ENCODE results near the gene EXOC1L.

EXOC1L gene

DNA sequence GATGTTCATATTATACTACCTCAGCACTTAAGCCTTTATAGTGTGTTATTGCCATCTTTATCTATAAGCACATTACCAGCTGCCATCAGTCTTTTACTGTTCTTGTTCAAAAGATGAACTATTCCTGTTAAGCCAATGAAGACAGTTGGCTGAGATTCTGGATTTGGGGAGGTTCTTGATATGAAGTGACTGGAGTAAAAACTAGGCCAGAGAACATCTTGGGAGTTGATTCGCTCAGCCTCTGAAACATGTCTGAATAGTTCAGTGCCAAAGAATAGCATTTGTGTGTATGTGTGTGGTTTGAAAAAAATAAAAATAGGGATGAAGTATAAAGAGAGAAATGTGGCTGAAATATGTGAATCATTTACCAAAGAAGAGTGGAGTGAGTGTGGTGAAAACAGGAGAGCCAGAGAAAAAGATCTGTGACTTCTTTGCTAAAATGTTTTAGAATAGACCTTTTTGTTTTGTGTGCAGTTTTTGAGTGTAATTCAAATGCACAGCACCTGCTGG, 49.0 kb downstream of the EXOC1L start:
- H3K4me1 ChIP-seq (ENCODE audit: control insufficient read depth in 1 of 2, insufficient read depth in 1 of 2, low read depth in 1 of 2, low read length in 1 of 2): no peaks in the 10 kb centered on the region
- H3K4me3 ChIP-seq (ENCODE audit: low read depth in 1 of 2, low read length in 1 of 2): no peak overlapping the region
- no peaks in the 10 kb centered on the region for H3K27me3 ChIP-seq
- H3K9me3 ChIP-seq: no peaks in the 10 kb centered on the region
- no peak overlapping the region for H3K27ac ChIP-seq
- peaks cover 76% of the 10 kb centered on the region for H3K36me3 ChIP-seq
- TF ChIP-seq, protein P1, sequence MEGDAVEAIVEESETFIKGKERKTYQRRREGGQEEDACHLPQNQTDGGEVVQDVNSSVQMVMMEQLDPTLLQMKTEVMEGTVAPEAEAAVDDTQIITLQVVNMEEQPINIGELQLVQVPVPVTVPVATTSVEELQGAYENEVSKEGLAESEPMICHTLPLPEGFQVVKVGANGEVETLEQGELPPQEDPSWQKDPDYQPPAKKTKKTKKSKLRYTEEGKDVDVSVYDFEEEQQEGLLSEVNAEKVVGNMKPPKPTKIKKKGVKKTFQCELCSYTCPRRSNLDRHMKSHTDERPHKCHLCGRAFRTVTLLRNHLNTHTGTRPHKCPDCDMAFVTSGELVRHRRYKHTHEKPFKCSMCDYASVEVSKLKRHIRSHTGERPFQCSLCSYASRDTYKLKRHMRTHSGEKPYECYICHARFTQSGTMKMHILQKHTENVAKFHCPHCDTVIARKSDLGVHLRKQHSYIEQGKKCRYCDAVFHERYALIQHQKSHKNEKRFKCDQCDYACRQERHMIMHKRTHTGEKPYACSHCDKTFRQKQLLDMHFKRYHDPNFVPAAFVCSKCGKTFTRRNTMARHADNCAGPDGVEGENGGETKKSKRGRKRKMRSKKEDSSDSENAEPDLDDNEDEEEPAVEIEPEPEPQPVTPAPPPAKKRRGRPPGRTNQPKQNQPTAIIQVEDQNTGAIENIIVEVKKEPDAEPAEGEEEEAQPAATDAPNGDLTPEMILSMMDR (IDR thresholded peaks at IDR 0.05): no peak

DNA sequence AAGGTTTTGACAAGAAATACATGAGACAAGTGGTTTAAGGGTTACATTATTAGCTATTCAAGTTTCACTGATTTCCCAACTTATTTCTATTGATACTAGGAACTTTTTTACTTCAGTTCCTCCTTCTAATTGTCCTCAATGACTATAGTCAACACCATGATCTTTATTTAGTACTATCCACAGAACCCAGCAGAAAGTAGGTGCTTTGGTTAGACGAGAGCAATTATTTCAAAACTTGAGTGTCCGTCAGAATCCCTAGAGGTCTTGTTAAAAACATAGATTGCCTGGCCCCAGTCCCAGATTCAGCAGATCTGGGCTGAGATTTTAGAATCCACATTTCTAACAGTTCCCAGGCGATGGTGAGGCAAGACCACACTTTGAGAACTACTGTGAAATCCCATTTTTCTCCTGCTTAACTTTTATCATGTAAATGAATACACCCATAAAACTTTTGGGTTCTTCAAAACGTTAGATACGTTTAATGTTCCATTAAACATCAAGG, 51.8 kb downstream of the EXOC1L start:
- Histone ChIP-seq H3K9me3 (no peaks in the 10 kb centered on the region), H3K4me1 (ENCODE audit: control insufficient read depth in 1 of 2, insufficient read depth in 1 of 2, low read depth in 1 of 2, low read length in 1 of 2) (no peaks in the 10 kb centered on the region), H3K4me3 (ENCODE audit: low read depth in 1 of 2, low read length in 1 of 2) (no peak overlapping the region), H3K36me3 (peaks cover 82% of the 10 kb centered on the region), H3K27me3 (no peaks in the 10 kb centered on the region), H3K27ac (no peak overlapping the region)
- TF ChIP-seq, protein P1 (IDR thresholded peaks at IDR 0.05): no peak

DNA sequence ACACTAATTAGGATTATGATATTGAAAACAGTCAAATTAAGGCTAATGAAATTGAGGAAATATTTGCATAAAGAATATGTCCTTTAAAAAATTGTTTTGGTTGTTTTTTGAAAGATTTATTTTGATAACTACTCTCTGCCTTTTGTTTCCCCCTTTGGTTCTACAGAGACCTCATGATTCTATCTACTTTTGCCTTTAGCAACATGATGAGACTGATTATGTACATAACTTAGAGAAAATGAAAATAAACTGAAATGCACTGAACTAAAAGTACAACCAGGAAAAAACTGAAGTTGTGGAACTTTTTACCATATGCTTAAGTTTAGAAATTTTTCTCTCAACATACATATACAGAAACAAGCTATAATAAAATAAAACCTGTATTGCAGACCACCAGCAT, 55.2 kb downstream of the EXOC1L start:
- TF ChIP-seq, protein P1 (IDR thresholded peaks at IDR 0.05): no peak
- Histone ChIP-seq H3K36me3 (peaks cover 88% of the 10 kb centered on the region), H3K9me3 (no peaks in the 10 kb centered on the region), H3K4me3 (ENCODE audit: low read depth in 1 of 2, low read length in 1 of 2) (no peak overlapping the region), H3K27me3 (no peaks in the 10 kb centered on the region), H3K27ac (no peak overlapping the region), H3K4me1 (ENCODE audit: control insufficient read depth in 1 of 2, insufficient read depth in 1 of 2, low read depth in 1 of 2, low read length in 1 of 2) (no peaks in the 10 kb centered on the region)

DNA sequence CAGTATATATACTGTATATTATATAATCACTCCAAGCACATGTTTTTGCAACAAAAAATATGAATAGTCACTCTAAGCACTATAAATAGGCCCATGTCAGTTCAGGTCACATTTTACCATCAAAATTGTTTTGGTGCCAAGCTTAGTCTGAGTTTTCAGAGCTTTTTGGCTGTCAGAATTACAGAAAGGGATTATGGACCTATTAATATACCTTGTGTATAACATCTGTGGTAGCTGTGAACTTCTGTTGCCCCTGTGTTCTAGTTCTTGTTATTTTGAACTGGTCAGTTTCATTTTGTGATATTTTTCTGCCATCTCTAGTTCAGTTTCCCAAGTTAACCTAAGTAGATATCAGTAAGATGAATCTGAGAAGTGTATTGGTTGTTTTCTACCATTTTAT, 56.8 kb downstream of the EXOC1L start:
- Histone ChIP-seq H3K4me1 (ENCODE audit: control insufficient read depth in 1 of 2, insufficient read depth in 1 of 2, low read depth in 1 of 2, low read length in 1 of 2) (no peaks in the 10 kb centered on the region), H3K27ac (no peak overlapping the region), H3K9me3 (no peaks in the 10 kb centered on the region), H3K4me3 (ENCODE audit: low read depth in 1 of 2, low read length in 1 of 2) (no peak overlapping the region), H3K27me3 (no peaks in the 10 kb centered on the region), H3K36me3 (peaks cover 86% of the 10 kb centered on the region)
- TF ChIP-seq, protein P1 (IDR thresholded peaks at IDR 0.05): no peak

DNA sequence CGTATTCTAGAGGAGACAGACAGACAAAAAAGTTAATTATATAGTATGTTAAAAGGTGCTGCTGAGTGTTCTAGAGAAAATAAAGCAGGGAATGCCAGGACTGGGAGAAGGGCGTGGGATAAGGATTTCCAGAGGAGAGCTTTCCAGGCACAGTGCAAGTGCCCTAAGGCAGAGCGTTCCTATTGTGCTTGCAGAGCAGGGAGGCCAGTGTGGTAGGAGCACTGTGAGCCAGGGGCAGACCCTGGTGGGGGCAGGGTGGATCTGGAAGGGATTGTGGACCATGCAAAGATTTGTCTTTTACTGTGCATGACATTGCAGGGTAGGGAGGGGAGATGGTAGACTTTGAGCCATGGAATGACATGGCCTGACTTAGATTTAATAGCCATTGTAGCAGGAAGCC, 59.6 kb downstream of the EXOC1L start:
- H3K9me3 ChIP-seq: no peaks in the 10 kb centered on the region
- no peaks in the 10 kb centered on the region for H3K27me3 ChIP-seq
- no peak overlapping the region for H3K27ac ChIP-seq
- TF ChIP-seq, protein P1 (IDR thresholded peaks at IDR 0.05): no peak
- peaks cover 84% of the 10 kb centered on the region for H3K36me3 ChIP-seq
- H3K4me1 ChIP-seq (ENCODE audit: control insufficient read depth in 1 of 2, insufficient read depth in 1 of 2, low read depth in 1 of 2, low read length in 1 of 2): no peaks in the 10 kb centered on the region
- H3K4me3 ChIP-seq (ENCODE audit: low read depth in 1 of 2, low read length in 1 of 2): no peak overlapping the region

Measured in neutrophil (primary cell).